ENCODE measurements around the gene DOCK9. TPM values are rescaled to one million over a fixed set of nuclear protein-coding genes. Genes with fewer than 3 reads are reported as not detected.

The DOCK9 gene
- polyA plus RNA-seq, 1 of the 3 experiments (the other 2 are of a cell fraction), result 16.6 TPM

GRCh38 chr13:98916403-98916802 lies 61.5 kb downstream of the DOCK9 start:
- CTCF ChIA-PET, result no interaction called here
- no peak for TF ChIP-seq ZBTB33 (IDR thresholded peaks at IDR 0.05; ENCODE audit: borderline replicate concordance, low read depth)
- no peak for TF ChIP-seq TAF1 (IDR thresholded peaks at IDR 0.05; ENCODE audit: borderline replicate concordance, low read depth, low read length)
- TF ChIP-seq ELF1 (IDR thresholded peaks at IDR 0.05), result no peak
- H2AFZ ChIP-seq (ENCODE audit: low read depth), result no peak overlapping the region
- H3K4me2 ChIP-seq, result no peak overlapping the region
- H4K20me1 ChIP-seq (ENCODE audit: insufficient read depth), result no peaks in the 10 kb centered on the region
- H3F3A ChIP-seq (replicated peaks; ENCODE audit: insufficient read depth), result no peaks in the 10 kb centered on the region
- 100% methylated on average over 1 of the region's 1 CpG for WGBS (ENCODE audit: low lambda C conversion rate)
- H3K27ac ChIP-seq (ENCODE audit: low read depth in 2 of 2, low read length in 1 of 2), result no peak overlapping the region
- H3K27me3 ChIP-seq (ENCODE audit: insufficient read depth), result no peaks in the 10 kb centered on the region
- H3K36me3 ChIP-seq (replicated peaks in 1 of 2; ENCODE audit: control insufficient read depth in 1 of 2, insufficient read depth in 2 of 2, low read length in 1 of 2), result no peaks in the 10 kb centered on the region
- no peak overlapping the region for H3K9ac ChIP-seq
- peaks cover 0 to 3% of the 10 kb centered on the region in 2 experiments; a peak in 1 of 4 replicates for H3K4me1 ChIP-seq (ENCODE audit: control insufficient read depth in 1 of 2, insufficient read depth in 2 of 2, low read depth in 1 of 2, low read length in 1 of 2)
- no peak overlapping the region for H3K4me3 ChIP-seq (ENCODE audit: low read depth in 2 of 2, low read length in 1 of 2)
- no peaks in the 10 kb centered on the region for H3K9me3 ChIP-seq
- DNase-seq, result no peak
- POLR2A ChIA-PET, result no interaction called here
- H3K9me2 ChIP-seq, result no peaks in the 10 kb centered on the region
- H3K79me2 ChIP-seq (ENCODE audit: insufficient read depth), result no peaks in the 10 kb centered on the region

GRCh38 chr13:98915981-98916380 lies 61.9 kb downstream of the DOCK9 start:
- peaks cover 0 to 3% of the 10 kb centered on the region in 2 experiments; a peak in 2 of 4 replicates for H3K4me1 ChIP-seq (ENCODE audit: control insufficient read depth in 1 of 2, insufficient read depth in 2 of 2, low read depth in 1 of 2, low read length in 1 of 2)
- DNase-seq, result no peak
- POLR2A ChIA-PET, result no interaction called here

More at GRCh38 chr13:98915981-98916380, 61.9 kb downstream of the DOCK9 start:
- Histone ChIP-seq H3K27ac (ENCODE audit: low read depth in 2 of 2, low read length in 1 of 2) (no peak overlapping the region), H3K9me3 (no peaks in the 10 kb centered on the region), H3K4me3 (ENCODE audit: low read depth in 2 of 2, low read length in 1 of 2) (no peak overlapping the region), H3K79me2 (ENCODE audit: insufficient read depth) (no peaks in the 10 kb centered on the region), H3K27me3 (ENCODE audit: insufficient read depth) (no peaks in the 10 kb centered on the region), H4K20me1 (ENCODE audit: insufficient read depth) (no peaks in the 10 kb centered on the region), H3K9me2 (no peaks in the 10 kb centered on the region), H3K9ac (no peak overlapping the region), H2AFZ (ENCODE audit: low read depth) (no peak overlapping the region), H3F3A (replicated peaks; ENCODE audit: insufficient read depth) (no peaks in the 10 kb centered on the region), H3K4me2 (no peak overlapping the region), H3K36me3 (replicated peaks in 1 of 2; ENCODE audit: control insufficient read depth in 1 of 2, insufficient read depth in 2 of 2, low read length in 1 of 2) (no peaks in the 10 kb centered on the region)
- CTCF ChIA-PET, result no interaction called here
- TF ChIP-seq TCF12 (IDR thresholded peaks at IDR 0.05) (no peak), TEAD4 (IDR thresholded peaks at IDR 0.05; ENCODE audit: borderline replicate concordance, insufficient read depth) (no peak), RFX5 (IDR thresholded peaks at IDR 0.05; ENCODE audit: low read length) (no peak), IRF3 (IDR thresholded peaks at IDR 0.05; ENCODE audit: low read depth, low read length) (no peak), EZH2phosphoT487 (IDR thresholded peaks at IDR 0.05; ENCODE audit: borderline replicate concordance, low read depth) (no peak), CTCF (IDR thresholded peaks at IDR 0.05) (no peak), ZBTB33 (IDR thresholded peaks at IDR 0.05; ENCODE audit: borderline replicate concordance, low read depth) (no peak), MXI1 (IDR thresholded peaks at IDR 0.05; ENCODE audit: low read depth, low read length) (no peak)
- WGBS (ENCODE audit: low lambda C conversion rate), result 87% methylated on average over 5 of the region's 5 CpGs

Data from SK-N-SH (cell line).